ENCODE data around the gene APLN. TPM values are rescaled to one million over a fixed set of nuclear protein-coding genes. Genes with fewer than 3 reads are reported as not detected.

The APLN gene
- total RNA-seq, 1 donor from 2014 or later = 2.1 TPM

DNA sequence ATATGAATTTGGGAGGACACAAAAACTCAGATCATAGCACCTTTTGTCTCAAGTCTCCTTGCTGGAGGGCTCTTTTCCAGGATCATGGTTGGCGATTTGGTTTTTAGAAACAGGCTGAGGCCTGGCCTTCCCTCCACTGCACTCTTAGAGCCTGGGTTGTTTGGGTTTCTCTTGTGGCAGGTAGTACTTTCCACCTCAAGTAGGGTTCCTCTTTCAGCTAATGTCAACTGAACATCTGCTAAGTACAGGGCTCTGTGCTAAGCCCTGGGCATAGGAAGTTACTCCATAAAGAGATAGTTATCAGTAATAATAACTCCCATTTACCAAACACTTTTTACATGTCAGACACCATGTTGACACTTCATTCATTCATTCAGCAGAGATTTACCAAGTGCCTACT is 28.2 kb upstream of the APLN start:
- Mint-ChIP-seq H3K4me3 (ENCODE audit: unreplicated experiment) (no peak overlapping the region), H3K36me3 (ENCODE audit: low read depth, unreplicated experiment) (no peaks in the 10 kb centered on the region), H3K9me3 (ENCODE audit: unreplicated experiment) (no peaks in the 10 kb centered on the region), H3K27ac (ENCODE audit: unreplicated experiment) (no peak overlapping the region), H3K4me1 (ENCODE audit: low read depth, unreplicated experiment) (no peaks in the 10 kb centered on the region), H3K27me3 (ENCODE audit: low read depth, unreplicated experiment) (peaks cover 5% of the 10 kb centered on the region)
- Histone ChIP-seq H2AFZ (ENCODE audit: low read depth, low read length) (no peak overlapping the region), H3K4me3 (ENCODE audit: insufficient read depth, low read depth, low read length) (no peak overlapping the region), H3K36me3 (ENCODE audit: insufficient read depth, low read length) (no peaks in the 10 kb centered on the region), H3K4me2 (ENCODE audit: low read length) (no peak overlapping the region), H3K27me3 (ENCODE audit: insufficient read depth, low read length) (no peaks in the 10 kb centered on the region), H4K20me1 (ENCODE audit: insufficient read depth, low read length) (no peaks in the 10 kb centered on the region), H3K27ac (ENCODE audit: low read depth, low read length) (no peak overlapping the region), H3K4me1 (ENCODE audit: insufficient read depth, low read length) (peaks cover 8% of the 10 kb centered on the region), H3K9me3 (ENCODE audit: insufficient read depth, low read depth, low read length) (no peaks in the 10 kb centered on the region), H3K79me2 (ENCODE audit: insufficient read depth, low read length) (no peaks in the 10 kb centered on the region), H3K9ac (ENCODE audit: low read length) (no peak overlapping the region)
- DNase-seq (ENCODE audit: low read depth) = no peak
- FAIRE-seq = no peak
- TF ChIP-seq EZH2 (IDR thresholded peaks at IDR 0.05; ENCODE audit: insufficient read depth, low read length) = no peak
- TF ChIP-seq, protein P1, sequence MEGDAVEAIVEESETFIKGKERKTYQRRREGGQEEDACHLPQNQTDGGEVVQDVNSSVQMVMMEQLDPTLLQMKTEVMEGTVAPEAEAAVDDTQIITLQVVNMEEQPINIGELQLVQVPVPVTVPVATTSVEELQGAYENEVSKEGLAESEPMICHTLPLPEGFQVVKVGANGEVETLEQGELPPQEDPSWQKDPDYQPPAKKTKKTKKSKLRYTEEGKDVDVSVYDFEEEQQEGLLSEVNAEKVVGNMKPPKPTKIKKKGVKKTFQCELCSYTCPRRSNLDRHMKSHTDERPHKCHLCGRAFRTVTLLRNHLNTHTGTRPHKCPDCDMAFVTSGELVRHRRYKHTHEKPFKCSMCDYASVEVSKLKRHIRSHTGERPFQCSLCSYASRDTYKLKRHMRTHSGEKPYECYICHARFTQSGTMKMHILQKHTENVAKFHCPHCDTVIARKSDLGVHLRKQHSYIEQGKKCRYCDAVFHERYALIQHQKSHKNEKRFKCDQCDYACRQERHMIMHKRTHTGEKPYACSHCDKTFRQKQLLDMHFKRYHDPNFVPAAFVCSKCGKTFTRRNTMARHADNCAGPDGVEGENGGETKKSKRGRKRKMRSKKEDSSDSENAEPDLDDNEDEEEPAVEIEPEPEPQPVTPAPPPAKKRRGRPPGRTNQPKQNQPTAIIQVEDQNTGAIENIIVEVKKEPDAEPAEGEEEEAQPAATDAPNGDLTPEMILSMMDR (IDR thresholded peaks at IDR 0.05; ENCODE audit: insufficient read depth, low read depth, low read length) = no peak

DNA sequence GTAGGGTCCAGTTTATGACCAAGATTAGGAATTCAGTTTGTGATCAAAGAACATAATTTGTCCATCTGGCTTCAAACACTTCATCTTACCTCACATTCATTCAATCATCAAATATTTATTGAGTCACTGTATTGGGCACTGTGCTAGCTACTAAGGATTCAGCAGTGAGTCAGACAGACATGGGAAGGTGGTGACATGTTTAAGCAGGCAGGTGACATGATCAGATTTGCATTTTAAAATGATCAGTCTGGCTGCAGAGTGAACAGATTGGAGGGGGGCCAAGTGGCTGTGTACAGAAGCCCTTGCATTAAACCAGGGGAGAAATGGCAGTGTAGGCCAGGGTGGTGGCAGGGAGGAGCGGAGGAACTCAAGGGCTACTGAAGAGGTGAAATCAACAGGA is 25.1 kb upstream of the APLN start:
- H3K36me3 Mint-ChIP-seq (ENCODE audit: low read depth, unreplicated experiment) = no peaks in the 10 kb centered on the region
- FAIRE-seq (peak; percentile 23), DNase-seq (ENCODE audit: low read depth) (no peak)
- H3K4me3 Mint-ChIP-seq (ENCODE audit: unreplicated experiment) = no peak overlapping the region
- no peak overlapping the region for H3K4me3 ChIP-seq (ENCODE audit: insufficient read depth, low read depth, low read length)
- no peaks in the 10 kb centered on the region for H3K79me2 ChIP-seq (ENCODE audit: insufficient read depth, low read length)
- no peak overlapping the region for H3K9ac ChIP-seq (ENCODE audit: low read length)
- no peaks in the 10 kb centered on the region for H3K4me1 Mint-ChIP-seq (ENCODE audit: low read depth, unreplicated experiment)
- H2AFZ ChIP-seq (ENCODE audit: low read depth, low read length) = no peak overlapping the region
- H3K27me3 ChIP-seq (ENCODE audit: insufficient read depth, low read length) = no peaks in the 10 kb centered on the region
- H3K4me2 ChIP-seq (ENCODE audit: low read length) = no peak overlapping the region
- H3K9me3 Mint-ChIP-seq (ENCODE audit: unreplicated experiment) = no peaks in the 10 kb centered on the region
- peaks cover 13% of the 10 kb centered on the region for H3K4me1 ChIP-seq (ENCODE audit: insufficient read depth, low read length)
- no peak overlapping the region for H3K27ac ChIP-seq (ENCODE audit: low read depth, low read length)
- no peaks in the 10 kb centered on the region for H3K9me3 ChIP-seq (ENCODE audit: insufficient read depth, low read depth, low read length)
- H4K20me1 ChIP-seq (ENCODE audit: insufficient read depth, low read length) = no peaks in the 10 kb centered on the region
- peaks cover 17% of the 10 kb centered on the region for H3K27me3 Mint-ChIP-seq (ENCODE audit: low read depth, unreplicated experiment)
- H3K36me3 ChIP-seq (ENCODE audit: insufficient read depth, low read length) = no peaks in the 10 kb centered on the region
- TF ChIP-seq, protein P1 (IDR thresholded peaks at IDR 0.05; ENCODE audit: insufficient read depth, low read depth, low read length) = no peak
- no peak for TF ChIP-seq EZH2 (IDR thresholded peaks at IDR 0.05; ENCODE audit: insufficient read depth, low read length)
- H3K27ac Mint-ChIP-seq (ENCODE audit: unreplicated experiment) = no peak overlapping the region

DNA sequence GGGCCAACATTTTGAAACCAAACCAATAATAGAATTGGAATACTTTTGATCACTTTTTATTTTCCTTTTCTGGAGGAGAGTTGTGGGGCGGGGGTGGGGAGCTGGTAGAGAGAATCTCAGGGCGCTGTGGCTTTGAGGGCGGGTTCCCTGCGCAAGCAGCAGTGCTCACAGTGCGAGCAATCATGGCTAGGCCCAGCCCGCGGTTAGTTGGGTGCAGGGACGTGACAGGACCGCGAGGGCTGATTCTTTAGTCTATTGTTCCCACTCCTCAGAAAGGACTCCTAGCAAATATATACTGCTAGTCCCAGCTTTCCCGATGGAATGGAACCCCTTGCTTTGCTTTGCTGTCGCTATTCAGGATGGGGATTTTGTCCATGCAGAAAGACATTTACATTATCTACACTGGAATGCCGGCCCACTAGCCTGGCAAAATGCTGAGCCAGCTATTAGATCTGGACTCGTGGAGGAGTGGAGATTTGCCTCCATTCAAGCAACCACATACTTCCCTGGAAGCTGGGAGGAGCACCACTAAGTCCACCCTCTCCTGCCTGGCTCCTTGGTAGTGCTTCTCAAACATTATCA is 23.9 kb upstream of the APLN start:
- DNase-seq (ENCODE audit: low read depth) (no peak), FAIRE-seq (peak; percentile 34)
- peaks cover 17% of the 10 kb centered on the region for H3K27me3 Mint-ChIP-seq (ENCODE audit: low read depth, unreplicated experiment)
- Histone ChIP-seq H3K27me3 (ENCODE audit: insufficient read depth, low read length) (no peaks in the 10 kb centered on the region), H3K4me3 (ENCODE audit: insufficient read depth, low read depth, low read length) (peak overlapping the region; percentile 33), H3K79me2 (ENCODE audit: insufficient read depth, low read length) (no peaks in the 10 kb centered on the region), H3K4me1 (ENCODE audit: insufficient read depth, low read length) (peaks cover 13% of the 10 kb centered on the region), H3K36me3 (ENCODE audit: insufficient read depth, low read length) (no peaks in the 10 kb centered on the region), H3K4me2 (ENCODE audit: low read length) (peak overlapping the region; percentile 84), H3K9me3 (ENCODE audit: insufficient read depth, low read depth, low read length) (no peaks in the 10 kb centered on the region), H3K27ac (ENCODE audit: low read depth, low read length) (no peak overlapping the region), H3K9ac (ENCODE audit: low read length) (peak overlapping the region; percentile 41), H2AFZ (ENCODE audit: low read depth, low read length) (peak overlapping the region; percentile 87), H4K20me1 (ENCODE audit: insufficient read depth, low read length) (no peaks in the 10 kb centered on the region)
- TF ChIP-seq, protein P1 (IDR thresholded peaks at IDR 0.05; ENCODE audit: insufficient read depth, low read depth, low read length) = no peak
- TF ChIP-seq EZH2 (IDR thresholded peaks at IDR 0.05; ENCODE audit: insufficient read depth, low read length) = no peak
- no peaks in the 10 kb centered on the region for H3K4me1 Mint-ChIP-seq (ENCODE audit: low read depth, unreplicated experiment)
- H3K27ac Mint-ChIP-seq (ENCODE audit: unreplicated experiment) = no peak overlapping the region
- H3K9me3 Mint-ChIP-seq (ENCODE audit: unreplicated experiment) = no peaks in the 10 kb centered on the region
- H3K4me3 Mint-ChIP-seq (ENCODE audit: unreplicated experiment) = no peak overlapping the region
- H3K36me3 Mint-ChIP-seq (ENCODE audit: low read depth, unreplicated experiment) = no peaks in the 10 kb centered on the region
